ENCODE measurements around the gene TCHP. TPM values are rescaled to one million over a fixed set of nuclear protein-coding genes. Genes with fewer than 3 reads are reported as not detected.
A peak's percentile ranks its signal among the peaks of the same experiment; 100 is the strongest.

The TCHP gene
- total RNA-seq, 1 experiment from 2014 or later = 13.3 TPM

DNA sequence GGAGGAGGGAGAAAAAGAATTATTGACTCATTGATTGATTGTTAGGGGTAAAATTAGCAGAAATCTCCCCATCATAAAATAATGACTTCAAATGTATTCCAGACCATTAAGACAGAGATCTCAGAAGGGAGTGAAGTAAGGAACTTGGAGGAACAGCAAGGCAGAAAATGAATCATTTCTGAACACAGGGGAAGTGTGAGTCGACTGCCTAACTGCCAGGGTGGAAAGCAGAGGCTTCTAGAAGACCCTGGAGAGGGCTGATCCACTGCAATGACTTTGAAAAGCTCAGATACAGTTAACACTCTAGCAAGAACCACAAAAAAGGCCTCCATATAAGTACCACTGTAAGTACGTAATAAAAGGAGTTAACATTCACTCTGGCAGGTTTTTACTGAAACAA lies 29.4 kb upstream of the TCHP start:
- Histone ChIP-seq H3K9ac (ENCODE audit: extremely low read depth, insufficient read length, low read length) (no peak overlapping the region), H3K9me3 (ENCODE audit: control insufficient read depth, low read depth, low read length) (no peaks in the 10 kb centered on the region), H3K14ac (ENCODE audit: insufficient read depth, low read length) (no peak overlapping the region), H2AFZ (ENCODE audit: low read length) (no peak overlapping the region), H2AK5ac (ENCODE audit: insufficient read length, low read length) (no peak overlapping the region), H3K79me1 (ENCODE audit: insufficient read depth, low read depth, low read length, poor library complexity, severe bottlenecking) (peaks cover 2% of the 10 kb centered on the region), H3K23me2 (ENCODE audit: insufficient read length, low read depth, low read length, poor library complexity, severe bottlenecking) (no peaks in the 10 kb centered on the region), H2BK5ac (ENCODE audit: insufficient read length, low read length) (no peak overlapping the region), H3K4me1 (ENCODE audit: insufficient read depth, low read length) (no peaks in the 10 kb centered on the region), H4K91ac (ENCODE audit: insufficient read length, low read depth, low read length) (no peak overlapping the region), H3T11ph (ENCODE audit: low read length) (no peak overlapping the region), H3K56ac (ENCODE audit: insufficient read length, low read depth, low read length) (no peak overlapping the region), H3K18ac (ENCODE audit: insufficient read length, low read depth, low read length) (no peak overlapping the region), H3K79me2 (ENCODE audit: insufficient read depth, low read length) (no peaks in the 10 kb centered on the region; the same call in 1 of the 2 replicates), H2BK15ac (ENCODE audit: low read depth, low read length) (no peak overlapping the region), H3K27me3 (ENCODE audit: insufficient read depth, low read length) (no peaks in the 10 kb centered on the region), H3K4ac (ENCODE audit: low read depth, low read length) (no peak overlapping the region), H2BK20ac (ENCODE audit: low read depth, low read length, poor library complexity, severe bottlenecking) (no peak overlapping the region), H4K5ac (ENCODE audit: insufficient read length, low read depth, low read length) (no peak overlapping the region), H3K23ac (ENCODE audit: insufficient read length, low read depth, low read length) (no peak overlapping the region), H2BK120ac (ENCODE audit: low read depth, low read length, poor library complexity, severe bottlenecking) (no peak overlapping the region), H2BK12ac (ENCODE audit: insufficient read length, low read depth, low read length) (no peak overlapping the region), H3K27ac (ENCODE audit: insufficient read length, low read depth, low read length) (no peak overlapping the region), H3K4me2 (ENCODE audit: insufficient read depth, insufficient read length, low read length) (no peak overlapping the region), H4K20me1 (ENCODE audit: control insufficient read depth, insufficient read depth, insufficient read length) (no peaks in the 10 kb centered on the region), H4K8ac (replicated peaks; ENCODE audit: insufficient read length, low read depth, low read length) (no peak overlapping the region)
- TF ChIP-seq, protein P1, sequence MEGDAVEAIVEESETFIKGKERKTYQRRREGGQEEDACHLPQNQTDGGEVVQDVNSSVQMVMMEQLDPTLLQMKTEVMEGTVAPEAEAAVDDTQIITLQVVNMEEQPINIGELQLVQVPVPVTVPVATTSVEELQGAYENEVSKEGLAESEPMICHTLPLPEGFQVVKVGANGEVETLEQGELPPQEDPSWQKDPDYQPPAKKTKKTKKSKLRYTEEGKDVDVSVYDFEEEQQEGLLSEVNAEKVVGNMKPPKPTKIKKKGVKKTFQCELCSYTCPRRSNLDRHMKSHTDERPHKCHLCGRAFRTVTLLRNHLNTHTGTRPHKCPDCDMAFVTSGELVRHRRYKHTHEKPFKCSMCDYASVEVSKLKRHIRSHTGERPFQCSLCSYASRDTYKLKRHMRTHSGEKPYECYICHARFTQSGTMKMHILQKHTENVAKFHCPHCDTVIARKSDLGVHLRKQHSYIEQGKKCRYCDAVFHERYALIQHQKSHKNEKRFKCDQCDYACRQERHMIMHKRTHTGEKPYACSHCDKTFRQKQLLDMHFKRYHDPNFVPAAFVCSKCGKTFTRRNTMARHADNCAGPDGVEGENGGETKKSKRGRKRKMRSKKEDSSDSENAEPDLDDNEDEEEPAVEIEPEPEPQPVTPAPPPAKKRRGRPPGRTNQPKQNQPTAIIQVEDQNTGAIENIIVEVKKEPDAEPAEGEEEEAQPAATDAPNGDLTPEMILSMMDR (conservative IDR thresholded peaks at IDR 0.05) = no peak
- WGBS (ENCODE audit: extremely low coverage, insufficient read length, low lambda C conversion rate) = no CpG with 5 or more reads among the region's 2 CpGs
- Mint-ChIP-seq H3K27me3 (ENCODE audit: low read depth) (no peaks in the 10 kb centered on the region), H3K36me3 (ENCODE audit: insufficient read depth in 1 of 3, low read depth in 3 of 3) (peaks cover 0 to 1% (median 0%) of the 10 kb centered on the region in 3 experiments; a peak in 2 of 7 replicates), H3K27ac (peak overlapping the region in 2 of 3 experiments; percentile 42 to 52; a peak in 2 of 7 replicates), H3K4me1 (peaks cover 5 to 6% of the 10 kb centered on the region in 2 experiments; a peak in 1 of 4 replicates), H3K9me3 (no peaks in the 10 kb centered on the region), H3K4me3 (no peak overlapping the region)
- no peak for DNase-seq

Measured in H9 (cell line).